Myocyte (in vitro differentiated cells): ENCODE data around the gene ADAMTS17. TPM values are rescaled to one million over a fixed set of nuclear protein-coding genes. Genes with fewer than 3 reads are reported as not detected.

Source experiments
- DNase-seq: peaks from one replicate; pipeline ENCODE4 v3.0.0-alpha.2; 2012; ENCODE audit warnings: low read depth
- total RNA-seq: library from RNA; depleted of rRNA; stranded (reverse); fragments of >200 nt; gene quantifications from 2 replicates; pipeline ENCODE4 v1.2.3, GENCODE V29; 2014

Gene ADAMTS17
- total RNA-seq, 1 donor from 2014 or later, result 0.43 TPM

- DNase-seq, result no peak
These were observed 140.1 kb downstream of the ADAMTS17 start for GRCh38 chr15:100201376-100202280.

DNA sequence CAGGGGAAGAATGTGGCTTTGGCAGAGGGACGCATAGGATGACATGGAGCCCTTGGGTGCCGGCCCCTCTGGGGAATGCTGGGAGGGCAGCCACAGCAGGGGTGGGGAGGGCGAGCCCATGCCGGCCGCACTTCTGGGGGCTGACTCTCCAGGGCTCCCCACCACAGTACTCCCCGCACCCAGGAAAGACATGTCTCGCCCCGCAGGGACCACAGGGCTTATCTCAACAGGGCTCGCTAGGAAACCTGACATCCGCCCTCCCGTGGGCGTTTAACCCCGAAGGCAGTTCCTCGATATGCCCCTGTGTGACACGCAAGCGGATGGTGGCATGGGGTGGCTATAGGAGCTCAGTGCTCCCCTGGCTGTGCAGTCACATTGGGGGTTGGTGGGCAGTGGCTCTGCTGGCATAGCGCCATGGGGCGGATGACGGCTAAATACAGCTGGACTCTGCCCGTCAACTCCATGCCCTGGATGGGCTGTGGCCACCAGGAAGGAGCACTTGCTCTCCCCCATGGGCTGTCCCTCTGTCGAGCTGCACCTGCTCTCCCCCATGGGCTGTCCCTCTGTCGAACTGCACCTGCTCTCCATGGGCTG is 141.4 kb downstream of the ADAMTS17 start:
- no peak for DNase-seq

- no peak for DNase-seq
These were observed 142.0 kb downstream of the ADAMTS17 start for GRCh38 chr15:100199711-100200286.

- DNase-seq, result no peak
These were observed 143.3 kb downstream of the ADAMTS17 start for GRCh38 chr15:100198442-100198841.

- no peak for DNase-seq
These were observed 145.3 kb downstream of the ADAMTS17 start for GRCh38 chr15:100196326-100197058.

- DNase-seq, result no peak
These were observed 146.8 kb downstream of the ADAMTS17 start for GRCh38 chr15:100194996-100195395.

DNA sequence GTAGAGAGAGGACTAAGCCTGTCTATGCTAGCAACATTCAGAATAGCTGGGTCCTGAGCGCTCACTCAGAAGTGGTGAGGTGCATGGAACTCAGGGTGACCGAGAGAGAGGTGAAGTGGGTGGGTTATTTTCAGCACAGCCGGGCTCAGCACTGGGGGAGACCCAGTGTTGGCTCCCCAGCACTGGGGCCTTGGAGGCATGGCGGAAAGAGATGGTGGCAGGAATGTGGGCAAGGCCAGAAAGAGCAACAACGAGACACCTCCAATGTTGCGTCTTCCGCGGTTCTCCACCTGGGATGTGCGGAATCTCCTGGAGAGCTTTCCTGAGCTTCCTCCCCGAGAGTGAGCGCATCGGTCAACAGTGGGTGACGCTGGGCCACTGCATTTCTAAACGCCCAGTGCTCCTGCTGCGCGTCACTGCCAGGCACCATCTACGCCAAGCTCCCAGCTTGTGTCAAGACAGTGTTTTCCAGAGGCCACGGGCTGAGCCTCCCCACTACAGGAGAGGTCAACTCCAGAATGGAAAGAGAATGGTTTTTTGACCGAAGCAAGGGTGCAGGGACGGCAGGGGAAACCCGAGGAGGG is 148.4 kb downstream of the ADAMTS17 start:
- no peak for DNase-seq

- no peak for DNase-seq
These were observed 149.4 kb downstream of the ADAMTS17 start for GRCh38 chr15:100192097-100193080.

- no peak for DNase-seq
These were observed 150.6 kb downstream of the ADAMTS17 start for GRCh38 chr15:100191161-100191560.

DNA sequence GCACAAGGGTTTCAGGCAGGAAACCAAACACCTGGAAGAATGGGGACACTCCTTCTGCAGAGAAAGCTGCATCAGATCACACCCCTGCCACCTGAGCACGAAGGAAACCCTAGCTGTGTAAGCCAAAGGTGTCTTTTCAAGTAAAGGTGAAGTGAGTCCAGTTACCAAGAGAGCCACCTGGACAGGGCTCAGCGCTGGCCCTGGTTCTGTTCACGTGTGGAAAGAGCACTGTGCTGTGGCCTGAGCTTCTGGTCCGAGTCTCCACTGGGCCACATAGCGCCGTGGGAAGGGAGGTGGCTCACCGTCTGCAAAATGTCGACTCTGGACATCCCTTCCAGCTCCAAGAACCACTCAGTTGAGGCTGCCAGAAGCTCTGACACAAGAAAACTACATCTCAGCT is 151.1 kb downstream of the ADAMTS17 start:
- DNase-seq, result no peak

DNA sequence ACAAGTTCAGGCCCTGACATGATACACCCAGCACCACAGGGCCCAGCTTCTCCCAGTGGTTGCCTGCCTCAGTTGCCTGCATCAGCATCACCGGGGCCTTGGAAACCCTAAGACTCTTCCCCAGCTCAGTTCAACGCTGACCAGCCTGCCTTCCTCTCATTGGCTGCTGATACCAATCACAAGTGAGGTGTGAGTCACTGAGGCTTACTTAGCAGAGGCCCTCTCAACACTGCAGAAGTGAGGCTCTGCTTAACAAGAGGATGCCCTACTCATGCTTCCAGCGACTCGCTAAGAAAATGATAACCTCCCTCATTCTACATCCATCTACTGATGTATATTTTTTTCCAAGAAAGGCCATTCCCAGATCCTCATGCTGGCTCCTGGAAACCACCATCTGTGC is 151.9 kb downstream of the ADAMTS17 start:
- DNase-seq, result no peak

GRCh38 chr15:100189319-100189718 is 152.5 kb downstream of the ADAMTS17 start:
- no peak for DNase-seq

DNA sequence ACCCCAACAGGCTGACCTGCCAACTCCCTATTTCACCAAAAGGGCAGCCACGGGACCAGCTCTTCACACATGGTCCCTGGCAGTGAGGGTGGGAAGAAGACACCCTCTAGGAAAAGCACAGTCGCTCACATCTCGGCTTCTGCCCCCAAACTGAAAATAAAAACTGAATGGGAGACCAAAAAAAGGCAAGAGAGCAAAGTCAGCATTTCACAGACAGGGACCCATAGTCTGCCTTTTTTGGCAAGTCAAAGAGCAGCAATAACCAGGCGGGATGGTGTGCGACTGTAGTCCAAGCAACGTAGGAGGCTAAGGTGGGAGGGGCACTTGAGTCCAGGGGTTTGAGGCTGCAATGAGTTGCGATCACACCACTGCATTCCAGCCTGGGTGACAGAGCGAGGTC is 154.1 kb downstream of the ADAMTS17 start:
- no peak for DNase-seq

- no peak for DNase-seq
These were observed 154.8 kb downstream of the ADAMTS17 start for GRCh38 chr15:100186960-100187359.

GRCh38 chr15:100186366-100186765 is 155.4 kb downstream of the ADAMTS17 start:
- DNase-seq, result no peak

GRCh38 chr15:100183921-100184495 is 157.8 kb downstream of the ADAMTS17 start:
- no peak for DNase-seq

- no peak for DNase-seq
These were observed 160.9 kb downstream of the ADAMTS17 start for GRCh38 chr15:100180921-100181320.

DNA sequence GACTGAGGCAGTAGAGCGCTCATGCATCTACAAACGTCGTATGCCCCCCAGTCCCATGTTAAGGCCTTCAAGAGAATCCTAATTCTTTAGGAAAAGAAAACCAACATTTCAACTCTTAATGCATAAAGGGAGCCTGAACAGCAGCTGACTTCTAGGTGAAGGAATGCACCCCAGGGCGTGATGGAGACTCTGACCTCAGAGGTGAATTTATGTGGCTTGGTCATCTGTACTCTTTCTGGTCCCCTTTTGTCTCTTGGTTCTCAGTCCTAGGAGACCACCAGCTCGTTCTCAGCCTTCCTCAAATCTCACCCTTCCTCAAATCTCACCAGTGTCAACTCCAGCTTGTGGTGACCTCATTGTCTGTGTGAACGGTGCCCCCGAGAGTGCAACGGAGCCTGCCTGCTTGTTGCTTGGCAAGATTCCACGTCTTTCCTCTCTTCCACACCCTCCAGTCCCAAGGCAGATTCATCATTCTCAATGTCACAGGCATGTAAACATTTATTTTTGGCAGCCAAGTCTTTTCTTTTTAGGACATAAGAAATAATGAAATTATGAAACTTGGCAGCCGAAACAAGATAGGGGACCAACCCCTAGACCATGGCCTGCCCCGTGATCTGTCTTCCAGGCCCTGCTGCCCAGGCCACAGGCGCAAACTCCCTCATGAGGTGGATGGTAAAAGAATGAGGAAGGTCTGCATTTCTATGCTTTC is 166.2 kb downstream of the ADAMTS17 start:
- no peak for DNase-seq

DNA sequence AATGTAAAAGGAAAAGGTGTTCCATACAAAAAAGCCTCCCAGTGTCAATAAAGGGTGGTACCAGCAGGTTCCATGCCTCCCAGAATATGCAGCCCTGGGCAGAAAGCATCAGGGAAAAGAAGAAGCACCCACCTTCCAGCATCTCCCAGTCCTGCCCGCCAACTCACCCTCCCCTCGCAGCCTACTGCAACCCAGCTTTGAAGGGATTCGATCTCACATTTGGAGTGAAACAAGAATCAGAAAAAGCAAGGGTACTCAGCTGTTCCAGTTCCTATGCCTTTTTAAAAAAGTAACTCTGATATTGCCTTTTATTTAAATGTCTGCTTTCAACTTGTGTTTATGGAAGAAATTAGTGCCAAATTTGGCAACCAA is 166.9 kb downstream of the ADAMTS17 start:
- DNase-seq, result no peak
